Testis (tissue), 2 donors: ENCODE data around the gene FHOD3.

ENCODE experiments used
- POLR2A ChIP-seq: fragments of 450-650 bp; IDR thresholded peaks from one replicate; pipeline ENCODE4 v1.6.1; 2017; ENCODE audit warnings: antibody characterized with exemption, mild to moderate bottlenecking, moderate library complexity
- TF ChIP-seq, protein P1 (sequence below), 3 experiments: fragments of 450-650 bp in 2 of 3; fragments of 200-600 bp in 1 of 3; sonication (generic) in 1 of 3; IDR thresholded peaks; one replicate each; pipeline ENCODE4 v1.5.1; 2016 to 2019; ENCODE audit warnings: antibody characterized with exemption in 3 of 3, mild to moderate bottlenecking in 2 of 3, moderate library complexity in 1 of 3

DNA sequence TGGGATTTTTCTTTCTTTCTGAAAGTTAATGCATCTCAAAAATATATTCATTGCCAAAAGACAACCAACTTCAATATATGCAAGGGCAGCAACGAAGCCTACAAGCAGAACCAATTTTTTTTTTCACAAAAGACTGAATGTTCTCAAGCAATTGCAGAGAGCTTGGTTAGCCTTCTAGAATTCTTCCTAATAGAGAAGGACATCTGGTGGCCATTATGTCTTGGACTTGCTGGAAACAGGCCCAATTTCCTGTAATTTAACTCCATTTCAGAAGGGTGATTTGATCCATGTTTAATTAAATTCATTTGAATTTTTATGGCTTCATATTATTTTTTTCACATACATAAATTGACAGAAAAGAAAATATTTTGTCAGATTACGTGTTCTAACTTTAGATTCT is 323.3 kb downstream of the FHOD3 start:
- TF ChIP-seq, protein P1, sequence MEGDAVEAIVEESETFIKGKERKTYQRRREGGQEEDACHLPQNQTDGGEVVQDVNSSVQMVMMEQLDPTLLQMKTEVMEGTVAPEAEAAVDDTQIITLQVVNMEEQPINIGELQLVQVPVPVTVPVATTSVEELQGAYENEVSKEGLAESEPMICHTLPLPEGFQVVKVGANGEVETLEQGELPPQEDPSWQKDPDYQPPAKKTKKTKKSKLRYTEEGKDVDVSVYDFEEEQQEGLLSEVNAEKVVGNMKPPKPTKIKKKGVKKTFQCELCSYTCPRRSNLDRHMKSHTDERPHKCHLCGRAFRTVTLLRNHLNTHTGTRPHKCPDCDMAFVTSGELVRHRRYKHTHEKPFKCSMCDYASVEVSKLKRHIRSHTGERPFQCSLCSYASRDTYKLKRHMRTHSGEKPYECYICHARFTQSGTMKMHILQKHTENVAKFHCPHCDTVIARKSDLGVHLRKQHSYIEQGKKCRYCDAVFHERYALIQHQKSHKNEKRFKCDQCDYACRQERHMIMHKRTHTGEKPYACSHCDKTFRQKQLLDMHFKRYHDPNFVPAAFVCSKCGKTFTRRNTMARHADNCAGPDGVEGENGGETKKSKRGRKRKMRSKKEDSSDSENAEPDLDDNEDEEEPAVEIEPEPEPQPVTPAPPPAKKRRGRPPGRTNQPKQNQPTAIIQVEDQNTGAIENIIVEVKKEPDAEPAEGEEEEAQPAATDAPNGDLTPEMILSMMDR (IDR thresholded peaks at IDR 0.05), result no peak
- no peak for TF ChIP-seq POLR2A
